ENCODE data around the gene CHGA.

DNA sequence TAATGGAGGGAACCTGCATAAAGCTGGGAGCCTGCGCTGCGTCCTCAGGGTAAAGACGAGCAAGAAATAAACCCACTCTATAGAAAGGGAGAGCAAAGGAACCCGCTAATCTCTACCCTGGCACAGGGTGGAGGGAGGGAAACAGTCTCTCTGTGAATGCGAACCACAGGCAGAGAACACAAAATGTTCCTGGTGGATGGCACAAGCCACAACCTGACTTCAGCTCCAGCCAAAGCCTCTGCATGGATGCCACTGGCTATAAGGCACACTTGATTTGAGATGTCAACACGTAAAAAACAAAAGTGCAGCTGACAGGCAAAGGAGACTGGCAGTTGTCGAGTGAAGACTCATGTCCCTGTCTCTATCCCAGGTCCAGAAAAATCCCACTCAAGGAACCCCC, 32.4 kb downstream of the CHGA start:
- TF ChIP-seq, protein P1, sequence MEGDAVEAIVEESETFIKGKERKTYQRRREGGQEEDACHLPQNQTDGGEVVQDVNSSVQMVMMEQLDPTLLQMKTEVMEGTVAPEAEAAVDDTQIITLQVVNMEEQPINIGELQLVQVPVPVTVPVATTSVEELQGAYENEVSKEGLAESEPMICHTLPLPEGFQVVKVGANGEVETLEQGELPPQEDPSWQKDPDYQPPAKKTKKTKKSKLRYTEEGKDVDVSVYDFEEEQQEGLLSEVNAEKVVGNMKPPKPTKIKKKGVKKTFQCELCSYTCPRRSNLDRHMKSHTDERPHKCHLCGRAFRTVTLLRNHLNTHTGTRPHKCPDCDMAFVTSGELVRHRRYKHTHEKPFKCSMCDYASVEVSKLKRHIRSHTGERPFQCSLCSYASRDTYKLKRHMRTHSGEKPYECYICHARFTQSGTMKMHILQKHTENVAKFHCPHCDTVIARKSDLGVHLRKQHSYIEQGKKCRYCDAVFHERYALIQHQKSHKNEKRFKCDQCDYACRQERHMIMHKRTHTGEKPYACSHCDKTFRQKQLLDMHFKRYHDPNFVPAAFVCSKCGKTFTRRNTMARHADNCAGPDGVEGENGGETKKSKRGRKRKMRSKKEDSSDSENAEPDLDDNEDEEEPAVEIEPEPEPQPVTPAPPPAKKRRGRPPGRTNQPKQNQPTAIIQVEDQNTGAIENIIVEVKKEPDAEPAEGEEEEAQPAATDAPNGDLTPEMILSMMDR (IDR thresholded peaks at IDR 0.05) = no peak
- TF ChIP-seq EZH2 (IDR thresholded peaks at IDR 0.05; ENCODE audit: borderline replicate concordance, insufficient read depth, low read depth, low read length, poor library complexity, severe bottlenecking) = no peak

All from B cell (primary cell).